ENCODE data around the gene MED13L. TPM values are rescaled to one million over a fixed set of nuclear protein-coding genes. Genes with fewer than 3 reads are reported as not detected.

MED13L gene
- total RNA-seq, 1 donor from 2014 or later, result 97.7 TPM

DNA sequence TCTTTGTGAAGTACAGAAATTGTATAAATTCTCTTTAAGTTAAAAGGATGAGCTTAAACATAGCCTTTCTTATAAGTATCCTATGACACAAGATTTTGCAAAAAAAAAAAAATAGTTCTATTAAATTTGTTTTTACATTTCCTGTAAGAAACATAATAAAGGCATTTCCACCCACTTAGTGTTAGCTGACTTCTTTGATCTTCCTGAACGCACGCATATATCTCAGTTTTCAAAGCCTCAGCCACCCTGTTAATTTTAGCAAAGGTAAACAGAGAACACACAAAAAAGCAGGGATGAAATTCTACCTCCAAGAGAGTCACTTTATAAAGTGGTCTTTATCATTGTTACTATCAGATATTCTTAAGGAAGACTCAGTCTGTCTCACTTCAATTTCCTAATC is 277.9 kb downstream of the MED13L start:
- Mint-ChIP-seq H3K36me3 (peaks cover 7% of the 10 kb centered on the region), H3K4me1 (ENCODE audit: unreplicated experiment) (peaks cover 25% of the 10 kb centered on the region), H3K9me3 (no peaks in the 10 kb centered on the region), H3K27me3 (no peaks in the 10 kb centered on the region), H3K4me3 (no peak overlapping the region), H3K27ac (no peak overlapping the region)
- TF ChIP-seq, protein P1, sequence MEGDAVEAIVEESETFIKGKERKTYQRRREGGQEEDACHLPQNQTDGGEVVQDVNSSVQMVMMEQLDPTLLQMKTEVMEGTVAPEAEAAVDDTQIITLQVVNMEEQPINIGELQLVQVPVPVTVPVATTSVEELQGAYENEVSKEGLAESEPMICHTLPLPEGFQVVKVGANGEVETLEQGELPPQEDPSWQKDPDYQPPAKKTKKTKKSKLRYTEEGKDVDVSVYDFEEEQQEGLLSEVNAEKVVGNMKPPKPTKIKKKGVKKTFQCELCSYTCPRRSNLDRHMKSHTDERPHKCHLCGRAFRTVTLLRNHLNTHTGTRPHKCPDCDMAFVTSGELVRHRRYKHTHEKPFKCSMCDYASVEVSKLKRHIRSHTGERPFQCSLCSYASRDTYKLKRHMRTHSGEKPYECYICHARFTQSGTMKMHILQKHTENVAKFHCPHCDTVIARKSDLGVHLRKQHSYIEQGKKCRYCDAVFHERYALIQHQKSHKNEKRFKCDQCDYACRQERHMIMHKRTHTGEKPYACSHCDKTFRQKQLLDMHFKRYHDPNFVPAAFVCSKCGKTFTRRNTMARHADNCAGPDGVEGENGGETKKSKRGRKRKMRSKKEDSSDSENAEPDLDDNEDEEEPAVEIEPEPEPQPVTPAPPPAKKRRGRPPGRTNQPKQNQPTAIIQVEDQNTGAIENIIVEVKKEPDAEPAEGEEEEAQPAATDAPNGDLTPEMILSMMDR (conservative IDR thresholded peaks at IDR 0.05), result no peak
- DNase-seq (ENCODE audit: extremely low spot score, unreplicated experiment), result no peak

DNA sequence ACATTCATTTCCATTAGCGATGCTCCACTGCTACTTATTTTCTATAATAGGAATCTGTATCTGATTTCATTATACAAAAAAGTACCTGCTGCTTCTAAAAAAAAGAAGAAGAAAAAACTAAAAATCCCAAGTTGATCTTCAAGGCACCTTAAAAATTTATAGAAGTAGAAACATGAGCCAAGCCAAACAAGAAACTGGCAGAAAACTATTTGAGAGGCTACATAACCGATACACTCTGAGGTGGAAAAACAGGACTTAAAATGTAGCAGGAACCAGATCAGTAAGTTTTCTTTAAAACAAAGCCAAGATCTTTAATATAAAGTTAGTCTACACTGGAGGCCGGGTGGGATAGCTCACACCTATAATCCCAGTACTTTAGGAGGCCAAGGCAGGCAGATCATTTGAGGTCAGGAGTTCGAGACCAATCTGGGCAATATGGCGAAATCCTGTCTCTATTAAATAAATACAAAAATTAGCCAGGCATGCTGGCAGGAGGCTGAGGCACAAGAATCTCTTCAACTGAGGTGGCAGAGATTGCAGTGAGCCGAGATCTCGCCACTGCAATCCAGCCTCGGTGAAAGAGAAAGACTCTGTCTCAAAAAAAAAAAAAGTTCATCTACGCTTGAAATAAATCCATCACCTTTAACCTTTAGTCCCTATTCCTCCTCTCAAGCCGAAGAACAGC is 278.6 kb downstream of the MED13L start:
- peaks cover 25% of the 10 kb centered on the region for H3K4me1 Mint-ChIP-seq (ENCODE audit: unreplicated experiment)
- peak overlapping the region; percentile 79 for H3K27ac Mint-ChIP-seq
- TF ChIP-seq, protein P1 (conservative IDR thresholded peaks at IDR 0.05), result no peak

DNA sequence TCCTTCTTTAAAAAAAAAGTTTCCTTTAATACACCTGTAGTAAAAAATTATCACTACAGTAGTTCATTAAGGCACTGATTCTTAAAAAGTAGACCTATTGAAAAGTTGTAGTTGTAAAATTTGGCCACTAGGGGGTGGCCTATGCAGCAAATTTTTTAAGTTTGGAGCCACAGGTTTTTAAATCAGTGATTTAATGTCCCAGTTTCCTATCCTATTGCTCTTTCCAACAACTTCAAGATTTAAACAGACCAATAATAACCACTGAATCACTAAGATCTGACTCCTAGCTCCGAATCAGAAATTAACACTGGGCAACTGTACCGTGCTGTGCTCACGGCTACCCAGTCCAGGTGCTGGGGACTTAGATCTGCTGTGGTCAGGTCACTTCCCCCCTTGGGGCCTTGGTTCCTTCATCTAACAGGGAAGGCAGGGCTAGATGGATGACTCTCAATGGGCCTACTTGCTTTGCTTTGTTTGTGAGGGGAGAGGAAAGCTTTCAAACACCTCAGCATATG is 279.3 kb downstream of the MED13L start:
- Mint-ChIP-seq H3K36me3 (peaks cover 12% of the 10 kb centered on the region), H3K27ac (peak overlapping the region; percentile 79), H3K27me3 (no peaks in the 10 kb centered on the region), H3K4me3 (peak overlapping the region; percentile 7), H3K9me3 (no peaks in the 10 kb centered on the region), H3K4me1 (ENCODE audit: unreplicated experiment) (peaks cover 25% of the 10 kb centered on the region)
- TF ChIP-seq, protein P1 (conservative IDR thresholded peaks at IDR 0.05), result peak; percentile 94
- no peak for DNase-seq (ENCODE audit: extremely low spot score, unreplicated experiment)

More for the DNA sequence above, 278.6 kb downstream of the MED13L start:
- H3K36me3 Mint-ChIP-seq, result peaks cover 8% of the 10 kb centered on the region
- H3K9me3 Mint-ChIP-seq, result no peaks in the 10 kb centered on the region
- peak overlapping the region; percentile 5 for H3K4me3 Mint-ChIP-seq
- H3K27me3 Mint-ChIP-seq, result no peaks in the 10 kb centered on the region
- DNase-seq (ENCODE audit: extremely low spot score, unreplicated experiment), result no peak

GRCh38 chr12:115993737-115994136 is 283.8 kb downstream of the MED13L start:
- Mint-ChIP-seq H3K36me3 (peaks cover 32% of the 10 kb centered on the region), H3K27me3 (no peaks in the 10 kb centered on the region), H3K4me1 (ENCODE audit: unreplicated experiment) (peaks cover 20% of the 10 kb centered on the region), H3K4me3 (no peak overlapping the region), H3K9me3 (no peaks in the 10 kb centered on the region), H3K27ac (no peak overlapping the region)
- no peak for DNase-seq (ENCODE audit: extremely low spot score, unreplicated experiment)
- TF ChIP-seq, protein P1 (conservative IDR thresholded peaks at IDR 0.05), result no peak

GRCh38 chr12:115990241-115990640 is 287.3 kb downstream of the MED13L start:
- Mint-ChIP-seq H3K4me1 (ENCODE audit: unreplicated experiment) (peaks cover 17% of the 10 kb centered on the region), H3K9me3 (no peaks in the 10 kb centered on the region), H3K27ac (no peak overlapping the region), H3K4me3 (no peak overlapping the region), H3K27me3 (no peaks in the 10 kb centered on the region), H3K36me3 (peaks cover 44% of the 10 kb centered on the region)
- TF ChIP-seq, protein P1 (conservative IDR thresholded peaks at IDR 0.05), result no peak
- no peak for DNase-seq (ENCODE audit: extremely low spot score, unreplicated experiment)

Measured in type B pancreatic cell (in vitro differentiated cells).